ENCODE measurements around the gene CH25H.

- TF ChIP-seq, protein P1, sequence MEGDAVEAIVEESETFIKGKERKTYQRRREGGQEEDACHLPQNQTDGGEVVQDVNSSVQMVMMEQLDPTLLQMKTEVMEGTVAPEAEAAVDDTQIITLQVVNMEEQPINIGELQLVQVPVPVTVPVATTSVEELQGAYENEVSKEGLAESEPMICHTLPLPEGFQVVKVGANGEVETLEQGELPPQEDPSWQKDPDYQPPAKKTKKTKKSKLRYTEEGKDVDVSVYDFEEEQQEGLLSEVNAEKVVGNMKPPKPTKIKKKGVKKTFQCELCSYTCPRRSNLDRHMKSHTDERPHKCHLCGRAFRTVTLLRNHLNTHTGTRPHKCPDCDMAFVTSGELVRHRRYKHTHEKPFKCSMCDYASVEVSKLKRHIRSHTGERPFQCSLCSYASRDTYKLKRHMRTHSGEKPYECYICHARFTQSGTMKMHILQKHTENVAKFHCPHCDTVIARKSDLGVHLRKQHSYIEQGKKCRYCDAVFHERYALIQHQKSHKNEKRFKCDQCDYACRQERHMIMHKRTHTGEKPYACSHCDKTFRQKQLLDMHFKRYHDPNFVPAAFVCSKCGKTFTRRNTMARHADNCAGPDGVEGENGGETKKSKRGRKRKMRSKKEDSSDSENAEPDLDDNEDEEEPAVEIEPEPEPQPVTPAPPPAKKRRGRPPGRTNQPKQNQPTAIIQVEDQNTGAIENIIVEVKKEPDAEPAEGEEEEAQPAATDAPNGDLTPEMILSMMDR (IDR thresholded peaks at IDR 0.05) = no peak
- TF ChIP-seq EP300 (IDR thresholded peaks at IDR 0.05) = no peak
Observed at GRCh38 chr10:89235073-89235798, 28.1 kb upstream of the CH25H start.
